Endothelial cell of umbilical vein (primary cell): ENCODE measurements around the gene SMCO3.

Source experiments
- CTCF ChIP-seq, 2 donors: IDR thresholded peaks; 1 replicate in 1 of 2; 2 replicates in 1 of 2; pipeline ENCODE4 v1.5.1; 2011; ENCODE audit warnings: low read length in 2 of 2, mild to moderate bottlenecking in 2 of 2, moderate library complexity in 2 of 2, control low read depth in 1 of 2, inconsistent platforms in 1 of 2, low read depth in 1 of 2; ENCODE audit not compliant: insufficient read depth in 1 of 2; ENCODE audit errors: extremely low read depth in 1 of 2
- EZH2 ChIP-seq: IDR thresholded peaks from 2 replicates; pipeline ENCODE4 v1.6.1; 2012; ENCODE audit warnings: borderline replicate concordance, low read depth, mild to moderate bottlenecking, moderate library complexity, low read length, inconsistent platforms; ENCODE audit not compliant: severe bottlenecking
- JUN ChIP-seq: IDR thresholded peaks from 2 replicates; pipeline ENCODE4 v1.6.1; 2011; ENCODE audit warnings: borderline replicate concordance, low read depth; ENCODE audit not compliant: insufficient read length, insufficient read depth
- MYC ChIP-seq: IDR thresholded peaks from one replicate; pipeline ENCODE4 v1.6.1; 2011; ENCODE audit warnings: mild to moderate bottlenecking, low read depth, low read length
- POLR2A ChIP-seq: IDR thresholded peaks from 2 replicates; pipeline ENCODE4 v1.6.1; 2012; ENCODE audit warnings: low read depth, mild to moderate bottlenecking, control low read depth, low read length
- POLR2AphosphoS5 ChIP-seq: IDR thresholded peaks from 2 replicates; pipeline ENCODE4 v1.6.1; 2012; ENCODE audit warnings: low read depth, mild to moderate bottlenecking, control low read depth, low read length, moderate library complexity; ENCODE audit not compliant: insufficient read depth

- TF ChIP-seq CTCF (IDR thresholded peaks at IDR 0.05; ENCODE audit: extremely low read depth in 1 of 2, insufficient read depth in 1 of 2, low read depth in 1 of 2, low read length in 2 of 2) (no peak), MYC (no peak), POLR2A (no peak), EZH2 (no peak), POLR2AphosphoS5 (no peak), JUN (no peak)
Measured at GRCh38 chr12:14784471-14784870, 29.5 kb downstream of the SMCO3 start.
